AG09309 (cell line): ENCODE measurements around the gene EMC1.
"Not testable (repeated sequence)": the region's sequence is repeated elsewhere in the genome, so short reads cannot be mapped to it uniquely, and the experiment has no call there.

Source experiments
- DNase-seq: peaks from one replicate; pipeline ENCODE4 v3.0.0-alpha.2; 2010; ENCODE audit warnings: low read depth
- H3K4me3 ChIP-seq: 2 replicates; pipeline ENCODE4 v1.5.1; 2011; ENCODE audit warnings: mild to moderate bottlenecking, low read depth, low read length, moderate library complexity; ENCODE audit not compliant: control insufficient read depth
- TF ChIP-seq, protein P1 (sequence below): IDR thresholded peaks from 2 replicates; pipeline ENCODE4 v1.5.1; 2011; ENCODE audit warnings: mild to moderate bottlenecking, low read depth, low read length, inconsistent platforms; ENCODE audit not compliant: insufficient read depth, control insufficient read depth; ENCODE audit errors: missing control alignments

EMC1 gene

GRCh38 chr1:19284881-19285280 is 33.6 kb upstream of the EMC1 start:
- no peak overlapping the region for H3K4me3 ChIP-seq
- TF ChIP-seq, protein P1, sequence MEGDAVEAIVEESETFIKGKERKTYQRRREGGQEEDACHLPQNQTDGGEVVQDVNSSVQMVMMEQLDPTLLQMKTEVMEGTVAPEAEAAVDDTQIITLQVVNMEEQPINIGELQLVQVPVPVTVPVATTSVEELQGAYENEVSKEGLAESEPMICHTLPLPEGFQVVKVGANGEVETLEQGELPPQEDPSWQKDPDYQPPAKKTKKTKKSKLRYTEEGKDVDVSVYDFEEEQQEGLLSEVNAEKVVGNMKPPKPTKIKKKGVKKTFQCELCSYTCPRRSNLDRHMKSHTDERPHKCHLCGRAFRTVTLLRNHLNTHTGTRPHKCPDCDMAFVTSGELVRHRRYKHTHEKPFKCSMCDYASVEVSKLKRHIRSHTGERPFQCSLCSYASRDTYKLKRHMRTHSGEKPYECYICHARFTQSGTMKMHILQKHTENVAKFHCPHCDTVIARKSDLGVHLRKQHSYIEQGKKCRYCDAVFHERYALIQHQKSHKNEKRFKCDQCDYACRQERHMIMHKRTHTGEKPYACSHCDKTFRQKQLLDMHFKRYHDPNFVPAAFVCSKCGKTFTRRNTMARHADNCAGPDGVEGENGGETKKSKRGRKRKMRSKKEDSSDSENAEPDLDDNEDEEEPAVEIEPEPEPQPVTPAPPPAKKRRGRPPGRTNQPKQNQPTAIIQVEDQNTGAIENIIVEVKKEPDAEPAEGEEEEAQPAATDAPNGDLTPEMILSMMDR: no peak
- no peak for DNase-seq

- DNase-seq: no peak
- TF ChIP-seq, protein P1: no peak
- no peak overlapping the region for H3K4me3 ChIP-seq
These were observed 32.6 kb upstream of the EMC1 start for GRCh38 chr1:19283891-19284290.

GRCh38 chr1:19274636-19275035 is 23.3 kb upstream of the EMC1 start:
- TF ChIP-seq, protein P1: no peak
- no peak for DNase-seq
- no peak overlapping the region for H3K4me3 ChIP-seq

GRCh38 chr1:19273844-19274531 is 22.7 kb upstream of the EMC1 start:
- H3K4me3 ChIP-seq, DNase-seq: not testable (repeated sequence)

DNA sequence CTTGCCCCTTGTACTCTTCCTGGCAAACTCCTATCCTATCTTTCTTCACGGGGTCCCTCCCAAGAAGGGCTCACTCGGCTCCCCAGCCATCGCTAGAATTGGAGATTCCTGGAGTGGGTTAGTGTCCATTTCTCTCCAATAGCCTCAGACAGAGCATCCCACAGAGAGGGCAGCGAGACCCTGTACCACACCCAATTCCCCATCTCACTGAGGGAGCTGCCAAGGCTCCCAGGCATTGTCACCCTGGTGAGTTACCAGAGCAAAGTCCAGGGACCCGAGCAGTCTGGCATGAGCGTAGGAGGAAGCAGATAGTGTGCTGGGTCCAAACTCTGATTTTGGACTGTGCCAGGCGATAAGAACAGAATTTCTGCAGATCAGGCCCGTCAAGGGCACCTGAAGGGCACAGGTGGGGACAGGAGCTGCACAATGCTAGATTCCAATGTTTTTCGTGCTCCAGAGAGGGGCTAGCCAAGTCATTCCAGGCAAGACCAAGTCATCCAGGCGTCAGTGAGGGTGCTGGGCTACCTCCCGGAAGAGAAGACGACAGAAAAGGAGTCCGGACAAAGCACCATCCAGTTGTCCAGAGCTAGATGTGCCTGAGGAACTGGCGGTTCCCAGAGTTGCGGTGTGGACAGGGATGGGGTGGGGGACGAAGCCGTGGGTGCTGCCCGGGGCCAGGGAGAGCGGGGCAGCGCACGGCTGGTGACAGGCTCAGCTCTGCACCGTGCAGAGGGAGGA is 22.0 kb upstream of the EMC1 start:
- DNase-seq: no peak
- no peak overlapping the region for H3K4me3 ChIP-seq
- TF ChIP-seq, protein P1: no peak

- TF ChIP-seq, protein P1: no peak
- no peak overlapping the region for H3K4me3 ChIP-seq
- no peak for DNase-seq
These were observed 20.7 kb upstream of the EMC1 start for GRCh38 chr1:19272064-19272463.

- not testable (repeated sequence) for DNase-seq, H3K4me3 ChIP-seq
These were observed 19.0 kb upstream of the EMC1 start for GRCh38 chr1:19270343-19270730.

DNA sequence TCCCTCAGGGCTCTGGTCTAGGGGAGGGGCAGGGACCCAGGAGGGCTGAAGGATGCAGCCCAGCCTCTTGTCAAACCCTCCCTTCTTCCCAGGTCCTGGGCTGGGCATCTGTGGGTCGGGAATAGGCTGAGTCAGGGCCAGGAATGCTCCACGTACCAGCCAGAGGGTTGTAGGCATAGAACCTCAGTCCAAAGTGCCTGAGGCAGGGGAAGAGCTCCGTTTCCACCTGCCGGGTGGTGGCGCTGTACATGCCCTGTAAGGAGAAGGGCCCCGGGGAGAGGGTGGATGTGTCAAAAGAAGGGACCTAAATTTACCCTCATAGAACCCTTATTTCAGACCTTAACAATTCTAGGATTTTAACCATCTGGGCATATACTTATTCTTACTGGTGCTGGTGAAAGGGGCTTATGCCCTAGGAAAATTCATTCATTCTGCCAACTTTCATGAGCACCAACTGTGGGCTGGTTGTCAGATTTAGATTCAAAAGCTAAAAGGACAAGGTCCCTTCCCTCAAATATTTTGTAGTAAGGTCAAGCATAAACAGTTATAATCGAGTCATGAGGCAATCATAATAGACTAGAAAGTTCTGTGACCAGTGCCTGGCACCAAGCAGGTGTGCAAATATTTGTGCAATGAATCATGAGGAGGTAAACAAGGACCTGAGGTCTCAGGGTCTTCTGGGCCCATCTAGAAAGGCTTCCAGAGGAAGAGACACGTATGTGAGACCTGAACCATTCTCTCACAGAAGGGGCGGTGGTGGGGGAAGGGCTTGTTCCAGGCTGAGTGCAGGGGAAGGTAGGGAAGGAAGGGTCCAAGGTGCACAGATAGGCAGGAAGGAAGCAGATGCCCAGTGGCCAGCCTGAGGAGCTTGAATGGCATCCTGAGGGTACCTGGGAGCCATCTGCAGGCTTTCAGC is 18.4 kb upstream of the EMC1 start:
- not testable (repeated sequence) for DNase-seq, H3K4me3 ChIP-seq
